HepG2 (cell line): Measurements from ENCODE around the gene SEPTIN10. TPM values are rescaled to one million over a fixed set of nuclear protein-coding genes. Genes with fewer than 3 reads are reported as not detected.

Source experiments
- ATF5 ChIP-seq: sonication (generic); formaldehyde crosslinking; IDR thresholded peaks from 2 replicates; pipeline ENCODE4 v1.4.0; 2020; ENCODE audit warnings: mild to moderate bottlenecking, low read depth, missing genetic modification reagents
- DNMT3B ChIP-seq: conservative IDR thresholded peaks from 2 replicates; pipeline ENCODE4 v1.6.1; 2016; ENCODE audit warnings: missing biosample characterization, control low read depth
- FOSL2 ChIP-seq: sonication (generic); formaldehyde crosslinking; IDR thresholded peaks from 2 replicates; pipeline ENCODE4 v1.4.0; 2020; ENCODE audit warnings: missing genetic modification reagents
- NFYB ChIP-seq: sonication (generic); formaldehyde crosslinking; IDR thresholded peaks from 2 replicates; pipeline ENCODE4 v1.4.0; 2020; ENCODE audit warnings: missing genetic modification reagents
- ZFP91 ChIP-seq: sonication (generic); formaldehyde crosslinking; IDR thresholded peaks from 2 replicates; pipeline ENCODE4 v1.9.0; 2022; ENCODE audit warnings: missing genetic modification reagents, mild to moderate bottlenecking, borderline replicate concordance
- ZMYM3 ChIP-seq: sonication (generic); formaldehyde crosslinking; IDR thresholded peaks from 2 replicates; pipeline ENCODE4 v1.5.1; 2020; ENCODE audit warnings: mild to moderate bottlenecking, missing genetic modification reagents
- ZNF160 ChIP-seq: sonication (generic); formaldehyde crosslinking; IDR thresholded peaks from 2 replicates; pipeline ENCODE4 v1.8.0; 2022; ENCODE audit warnings: mild to moderate bottlenecking, inconsistent platforms, missing genetic modification reagents
- ZNF30 ChIP-seq: sonication (generic); formaldehyde crosslinking; IDR thresholded peaks from 2 replicates; pipeline ENCODE4 v1.5.0; 2020; ENCODE audit warnings: mild to moderate bottlenecking, missing genetic modification reagents
- ZNF552 ChIP-seq: sonication (generic); formaldehyde crosslinking; IDR thresholded peaks from 2 replicates; pipeline ENCODE4 v1.9.0; 2022; ENCODE audit warnings: missing genetic modification reagents, mild to moderate bottlenecking, borderline replicate concordance
- ZNF569 ChIP-seq: sonication (generic); formaldehyde crosslinking; IDR thresholded peaks from 2 replicates; pipeline ENCODE4 v1.5.0; 2020; ENCODE audit warnings: mild to moderate bottlenecking, missing genetic modification reagents, moderate library complexity, borderline replicate concordance
- ZNF687 ChIP-seq: sonication (generic); formaldehyde crosslinking; IDR thresholded peaks from 2 replicates; pipeline ENCODE4 v1.5.1; 2020; ENCODE audit warnings: mild to moderate bottlenecking, missing genetic modification reagents, moderate library complexity
- ZNF768 ChIP-seq: sonication (generic); formaldehyde crosslinking; IDR thresholded peaks from 2 replicates; pipeline ENCODE4 v1.4.0; 2020; ENCODE audit warnings: missing genetic modification reagents
- ZNF770 ChIP-seq: sonication (generic); formaldehyde crosslinking; IDR thresholded peaks from 2 replicates; pipeline ENCODE4 v1.5.0; 2020; ENCODE audit warnings: mild to moderate bottlenecking, missing genetic modification reagents
- ZNF839 ChIP-seq: sonication (generic); formaldehyde crosslinking; IDR thresholded peaks from 2 replicates; pipeline ENCODE4 v1.4.0; 2020; ENCODE audit warnings: missing genetic modification reagents, mild to moderate bottlenecking, borderline replicate concordance
- polyA plus RNA-seq, 8 experiments: library from polyadenylated mRNA; depleted of rRNA in 3 of 8; stranded (reverse) in 7 of 8; unstranded in 1 of 8; fragments of >200 nt; fragmentation: Illumina TruSeq in 4 of 8; extraction: Trizol in 4 of 8; gene quantifications; 2 replicates each; pipeline versions ENCODE4 v1.2.1 to v1.2.3, GENCODE V29; 2011 to 2016; ENCODE audit warnings: low read depth in 4 of 8, missing spikeins in 1 of 8, mixed read lengths in 1 of 8; ENCODE audit not compliant: insufficient read depth in 1 of 8
- total RNA-seq, 5 experiments: library from RNA; depleted of rRNA; stranded (reverse); fragments of >200 nt; fragmentation: Illumina TruSeq; extraction: Trizol; gene quantifications; 2 replicates each; pipeline ENCODE4 v1.2.3, GENCODE V29; 2016; ENCODE audit warnings: low read depth in 1 of 5
- TF ChIP-seq, protein P1 (sequence below): sonication (generic); formaldehyde crosslinking; IDR thresholded peaks from 2 replicates; pipeline ENCODE4; 2020; ENCODE audit warnings: missing genetic modification reagents, mild to moderate bottlenecking, borderline replicate concordance
- TF ChIP-seq, protein P2 (sequence below): sonication (generic); formaldehyde crosslinking; IDR thresholded peaks from 2 replicates; pipeline ENCODE4 v1.8.1; 2023; ENCODE audit warnings: missing genetic modification reagents, inconsistent platforms, borderline replicate concordance

The SEPTIN10 gene
- total and polyA plus RNA-seq, 2 of the 13 experiments (the other 11 are each of a cell fraction or from before 2014, with no cell fraction given) = 45.8 to 67.5 TPM

- TF ChIP-seq ZNF687 (CRISPR knock-in tag) = peak; percentile 45
- TF ChIP-seq ZNF768 = peak; percentile 56; the same call in 1 of the 2 replicates
- TF ChIP-seq ZNF30 (CRISPR knock-in tag) = no peak
- TF ChIP-seq ZNF770 (CRISPR knock-in tag) = peak; percentile 98
- TF ChIP-seq FOSL2 (CRISPR knock-in tag) = 0 out of 2 replicates have a peak, but pooled peaks have one; percentile 10
- TF ChIP-seq ZNF839 = no peak
- peak; percentile 53; the same call in 1 of the 2 replicates for TF ChIP-seq ZMYM3
- TF ChIP-seq ATF5 = no peak
- TF ChIP-seq, protein P1, sequence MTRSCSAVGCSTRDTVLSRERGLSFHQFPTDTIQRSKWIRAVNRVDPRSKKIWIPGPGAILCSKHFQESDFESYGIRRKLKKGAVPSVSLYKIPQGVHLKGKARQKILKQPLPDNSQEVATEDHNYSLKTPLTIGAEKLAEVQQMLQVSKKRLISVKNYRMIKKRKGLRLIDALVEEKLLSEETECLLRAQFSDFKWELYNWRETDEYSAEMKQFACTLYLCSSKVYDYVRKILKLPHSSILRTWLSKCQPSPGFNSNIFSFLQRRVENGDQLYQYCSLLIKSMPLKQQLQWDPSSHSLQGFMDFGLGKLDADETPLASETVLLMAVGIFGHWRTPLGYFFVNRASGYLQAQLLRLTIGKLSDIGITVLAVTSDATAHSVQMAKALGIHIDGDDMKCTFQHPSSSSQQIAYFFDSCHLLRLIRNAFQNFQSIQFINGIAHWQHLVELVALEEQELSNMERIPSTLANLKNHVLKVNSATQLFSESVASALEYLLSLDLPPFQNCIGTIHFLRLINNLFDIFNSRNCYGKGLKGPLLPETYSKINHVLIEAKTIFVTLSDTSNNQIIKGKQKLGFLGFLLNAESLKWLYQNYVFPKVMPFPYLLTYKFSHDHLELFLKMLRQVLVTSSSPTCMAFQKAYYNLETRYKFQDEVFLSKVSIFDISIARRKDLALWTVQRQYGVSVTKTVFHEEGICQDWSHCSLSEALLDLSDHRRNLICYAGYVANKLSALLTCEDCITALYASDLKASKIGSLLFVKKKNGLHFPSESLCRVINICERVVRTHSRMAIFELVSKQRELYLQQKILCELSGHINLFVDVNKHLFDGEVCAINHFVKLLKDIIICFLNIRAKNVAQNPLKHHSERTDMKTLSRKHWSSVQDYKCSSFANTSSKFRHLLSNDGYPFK (CRISPR knock-in tag) = peak; percentile 20; the same call in 1 of the 2 replicates
- no peak for TF ChIP-seq ZNF160 (CRISPR knock-in tag)
- 0 out of 2 replicates have a peak, but pooled peaks have one; percentile 8 for TF ChIP-seq ZFP91
- no peak for TF ChIP-seq ZNF552
- TF ChIP-seq ZNF569 = no peak
- TF ChIP-seq, protein P2, sequence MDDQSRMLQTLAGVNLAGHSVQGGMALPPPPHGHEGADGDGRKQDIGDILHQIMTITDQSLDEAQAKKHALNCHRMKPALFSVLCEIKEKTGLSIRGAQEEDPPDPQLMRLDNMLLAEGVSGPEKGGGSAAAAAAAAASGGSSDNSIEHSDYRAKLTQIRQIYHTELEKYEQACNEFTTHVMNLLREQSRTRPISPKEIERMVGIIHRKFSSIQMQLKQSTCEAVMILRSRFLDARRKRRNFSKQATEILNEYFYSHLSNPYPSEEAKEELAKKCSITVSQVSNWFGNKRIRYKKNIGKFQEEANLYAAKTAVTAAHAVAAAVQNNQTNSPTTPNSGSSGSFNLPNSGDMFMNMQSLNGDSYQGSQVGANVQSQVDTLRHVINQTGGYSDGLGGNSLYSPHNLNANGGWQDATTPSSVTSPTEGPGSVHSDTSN = no peak
- TF ChIP-seq DNMT3B = no peak
- TF ChIP-seq NFYB = no peak
These were observed 34.3 kb upstream of the SEPTIN10 start (continued) for GRCh38 chr2:109648041-109648527.
